NT2/D1 (cell line): ENCODE data around the gene CD4.

Experiments used
- SUZ12 ChIP-seq: IDR thresholded peaks from 2 replicates; pipeline ENCODE4 v1.6.1; 2011; ENCODE audit not compliant: insufficient read length, insufficient read depth; ENCODE audit errors: extremely low read depth
- YY1 ChIP-seq: IDR thresholded peaks from 2 replicates; pipeline ENCODE4 v1.6.1; 2011; ENCODE audit not compliant: insufficient read length, insufficient read depth
- ZNF274 ChIP-seq: IDR thresholded peaks from 2 replicates; pipeline ENCODE4 v1.6.1; 2011; ENCODE audit warnings: mild to moderate bottlenecking, low read depth, low read length

- no peak for TF ChIP-seq YY1
- no peak for TF ChIP-seq SUZ12
- no peak for TF ChIP-seq ZNF274
Observed at GRCh38 chr12:6818222-6818621, 28.9 kb downstream of the CD4 start.
